Thyroid gland (tissue), 4 donors: Measurements from ENCODE around the gene JAKMIP1. TPM values are rescaled to one million over a fixed set of nuclear protein-coding genes. Genes with fewer than 3 reads are reported as not detected.

Experiments
- DNase-seq, 2 donors: peaks; one replicate each; pipeline ENCODE4 v3.0.0-alpha.2; 2019
- H3K27ac ChIP-seq, 3 donors: fragments of 200-600 bp; sonication (generic); 1 replicate in 2 of 3; 2 replicates in 1 of 3; pipeline ENCODE4 v1.5.1; 2016 to 2019; ENCODE audit warnings: mild to moderate bottlenecking in 1 of 3, moderate library complexity in 1 of 3
- H3K27me3 ChIP-seq: fragments of 200-600 bp; sonication (generic); one replicate; pipeline ENCODE4 v1.5.1; 2019
- H3K36me3 ChIP-seq, 2 donors: fragments of 200-600 bp; sonication (generic); one replicate each; pipeline ENCODE4 v1.5.1; 2016 to 2019
- H3K4me1 ChIP-seq, 2 donors: fragments of 200-600 bp; sonication (generic); one replicate each; pipeline ENCODE4 v1.5.1; 2017 to 2019
- H3K4me3 ChIP-seq, 3 donors: fragments of 200-600 bp; sonication (generic); replicated peaks in 1 of 3; 1 replicate in 2 of 3; 2 replicates in 1 of 3; pipeline ENCODE4 v1.5.1; 2016; ENCODE audit warnings: mild to moderate bottlenecking in 1 of 3
- H3K9me3 ChIP-seq: fragments of 200-600 bp; sonication (generic); one replicate; pipeline ENCODE4 v1.5.1; 2017
- CTCF ChIP-seq, 6 experiments: fragments of 200-600 bp in 3 of 6; fragments of 450-650 bp in 3 of 6; sonication (generic) in 3 of 6; IDR thresholded peaks; one replicate each; pipeline ENCODE4 v1.5.1; 2016 to 2019; ENCODE audit warnings: antibody characterized with exemption in 6 of 6, mild to moderate bottlenecking in 2 of 6, inconsistent platforms in 1 of 6, moderate library complexity in 1 of 6
- POLR2A ChIP-seq, 2 donors: fragments of 450-650 bp; IDR thresholded peaks; one replicate each; pipeline ENCODE4 v1.6.1; 2017; ENCODE audit warnings: antibody characterized with exemption in 2 of 2, mild to moderate bottlenecking in 2 of 2, moderate library complexity in 1 of 2
- WGBS, 2 donors: methylation state at CpG; one replicate each; pipeline ENCODE4 v1.1.5; 2017; 5-methylcytosine and 5-hydroxymethylcytosine counted together
- intact Hi-C: fragments of 100-400 bp; cut with DNase I; formaldehyde crosslinking; loops from one replicate; pipeline ENCODE4 v1.15.1; 2023
- total RNA-seq, 4 donors: library from RNA; depleted of rRNA; stranded (reverse); fragments of >200 nt; gene quantifications; one replicate each; pipeline ENCODE4 v1.2.3, GENCODE V29; 2016

Gene JAKMIP1
- total RNA-seq, 4 donors from 2014 or later, result 0.67 to 1.9 (median 1.1) TPM

GRCh38 chr4:6123116-6123515 is 77.2 kb downstream of the JAKMIP1 start:
- Histone ChIP-seq H3K4me3 (no peak overlapping the region), H3K9me3 (no peaks in the 10 kb centered on the region), H3K27me3 (no peaks in the 10 kb centered on the region), H3K4me1 (no peaks in the 10 kb centered on the region), H3K27ac (no peak overlapping the region), H3K36me3 (no peaks in the 10 kb centered on the region)
- DNase-seq, result no peak
- no peak for TF ChIP-seq CTCF (IDR thresholded peaks at IDR 0.05)
- TF ChIP-seq POLR2A (IDR thresholded peaks at IDR 0.05), result no peak
- intact Hi-C loops, result no loop called here
- WGBS, 2 donors, result 73 to 87% methylated on average over 7 of the region's 7 CpGs

- DNase-seq, result no peak
- no peak overlapping the region for H3K27ac ChIP-seq
- WGBS, 2 donors, result 80 to 83% methylated on average over 6 of the region's 6 CpGs
- intact Hi-C loops, result no loop called here
- TF ChIP-seq POLR2A (IDR thresholded peaks at IDR 0.05) (no peak), CTCF (IDR thresholded peaks at IDR 0.05) (no peak)
- no peaks in the 10 kb centered on the region for H3K27me3 ChIP-seq
- H3K4me3 ChIP-seq, result no peak overlapping the region
- H3K4me1 ChIP-seq, result no peaks in the 10 kb centered on the region
- H3K36me3 ChIP-seq, result no peaks in the 10 kb centered on the region
- H3K9me3 ChIP-seq, result no peaks in the 10 kb centered on the region
Observed at GRCh38 chr4:6122496-6122895, 77.9 kb downstream of the JAKMIP1 start.

- H3K36me3 ChIP-seq, result no peaks in the 10 kb centered on the region
- no peak for DNase-seq
- no peaks in the 10 kb centered on the region for H3K4me1 ChIP-seq
- intact Hi-C loops, result no loop called here
- WGBS, 2 donors, result 92 to 93% methylated on average over 12 of the region's 12 CpGs
- no peak overlapping the region for H3K4me3 ChIP-seq
- no peaks in the 10 kb centered on the region for H3K9me3 ChIP-seq
- no peaks in the 10 kb centered on the region for H3K27me3 ChIP-seq
- TF ChIP-seq CTCF (IDR thresholded peaks at IDR 0.05) (no peak), POLR2A (IDR thresholded peaks at IDR 0.05) (no peak)
- H3K27ac ChIP-seq, result no peak overlapping the region
Observed at GRCh38 chr4:6121941-6122340, 78.4 kb downstream of the JAKMIP1 start.

GRCh38 chr4:6121276-6121850 is 79.0 kb downstream of the JAKMIP1 start:
- Histone ChIP-seq H3K36me3 (no peaks in the 10 kb centered on the region), H3K9me3 (no peaks in the 10 kb centered on the region), H3K4me1 (no peaks in the 10 kb centered on the region), H3K27ac (no peak overlapping the region), H3K27me3 (no peaks in the 10 kb centered on the region), H3K4me3 (no peak overlapping the region)
- DNase-seq, result no peak
- no peak for TF ChIP-seq CTCF (IDR thresholded peaks at IDR 0.05)
- 88 to 89% methylated on average over 18 of the region's 18 CpGs for WGBS, 2 donors
- intact Hi-C loops, result no loop called here

GRCh38 chr4:6120361-6120760 is 80.0 kb downstream of the JAKMIP1 start:
- WGBS, 2 donors, result 66 to 77% methylated on average over 6 of the region's 6 CpGs
- H3K27me3 ChIP-seq, result no peaks in the 10 kb centered on the region
- no peak overlapping the region for H3K4me3 ChIP-seq
- H3K4me1 ChIP-seq, result no peaks in the 10 kb centered on the region
- H3K27ac ChIP-seq, result no peak overlapping the region
- TF ChIP-seq POLR2A (IDR thresholded peaks at IDR 0.05) (no peak), CTCF (IDR thresholded peaks at IDR 0.05) (no peak)
- H3K36me3 ChIP-seq, result no peaks in the 10 kb centered on the region
- intact Hi-C loops, result no loop called here
- no peak for DNase-seq
- H3K9me3 ChIP-seq, result no peaks in the 10 kb centered on the region
